K562 (cell line): ENCODE data around the gene NKD1. TPM values are rescaled to one million over a fixed set of nuclear protein-coding genes. Genes with fewer than 3 reads are reported as not detected.

ENCODE experiments used
- ATAC-seq: fragments of 200-7000 bp; cut with Tn5 transposase; 3 replicates; pipeline ENCODE4 v1.9.1; 2020; ENCODE audit warnings: moderate library complexity
- BruUV-seq: library from RNA; stranded (reverse); fragments of 400-500 nt; replicated peaks from 2 replicates; lab custom pipeline; 2021; lab: Mats Ljungman, UMichigan
- CTCF ChIA-PET: fragments of 300-600 bp; formaldehyde crosslinking; extraction: SDS; loops from one replicate; lab custom pipeline; 2021; ENCODE audit warnings: low intra/inter-chr PET ratio; lab: Yijun Ruan, JAX
- POLR2A ChIA-PET: fragments of 300-600, 350-650 bp; sonication (Branson Sonifier 250); formaldehyde crosslinking; extraction: SDS; loops from one replicate; lab custom pipeline; 2021; ENCODE audit warnings: antibody characterized with exemption, inconsistent platforms; lab: Yijun Ruan, JAX
- DNase-seq, 4 experiments: peaks; one replicate each; pipeline versions ENCODE4 v3.0.0 to v3.0.0-alpha.2; 2011 to 2018; ENCODE audit warnings: low spot score in 3 of 4, mixed read lengths in 3 of 4; ENCODE audit errors: extremely low read depth in 1 of 4
- FAIRE-seq: peaks from 2 replicates; lab custom pipeline; 2011; peaks lifted over from hg19 to GRCh38; lab: Jason Lieb, UNC
- H2AFZ ChIP-seq: 2 replicates; pipeline ENCODE4 v1.6.0; 2011; ENCODE audit warnings: low read depth, low read length, control low read depth, inconsistent platforms
- H3K27ac ChIP-seq: fragments of 200-600 bp; 3 replicates; pipeline ENCODE4 v1.8.0; 2011; ENCODE audit warnings: low read depth, mild to moderate bottlenecking, control low read depth, inconsistent platforms, low read length, moderate library complexity, mixed read lengths; ENCODE audit errors: extremely low read depth
- H3K27me3 ChIP-seq, 2 experiments: fragments of 300-600 bp in 1 of 2; 2 replicates in 1 of 2; 3 replicates in 1 of 2; pipeline versions ENCODE4 v1.6.0 to v1.8.0; 2011; ENCODE audit warnings: inconsistent platforms in 2 of 2, low read length in 2 of 2, mild to moderate bottlenecking in 1 of 2, mixed read lengths in 1 of 2, moderate library complexity in 1 of 2; ENCODE audit not compliant: control insufficient read depth in 2 of 2, insufficient read depth in 2 of 2
- H3K36me3 ChIP-seq: fragments of 300-600 bp; 3 replicates; pipeline ENCODE4 v1.8.0; 2011; ENCODE audit warnings: mild to moderate bottlenecking, low read length, inconsistent platforms; ENCODE audit not compliant: control insufficient read depth, insufficient read depth
- H3K4me1 ChIP-seq, 2 experiments: fragments of 200-600 bp in 1 of 2; replicated peaks in 1 of 2; 2 replicates in 1 of 2; 3 replicates in 1 of 2; pipeline versions ENCODE4 v1.5.1 to v1.8.0; 2011; ENCODE audit warnings: inconsistent platforms in 2 of 2, low read length in 2 of 2, mild to moderate bottlenecking in 1 of 2, mixed read lengths in 1 of 2, moderate library complexity in 1 of 2; ENCODE audit not compliant: control insufficient read depth in 2 of 2, insufficient read depth in 2 of 2
- H3K4me2 ChIP-seq: 2 replicates; pipeline ENCODE4 v1.6.1; 2011; ENCODE audit warnings: low read length, control low read depth, inconsistent platforms, mixed read lengths; ENCODE audit not compliant: insufficient read depth
- H3K4me3 ChIP-seq: fragments of 200-600 bp; sonication (generic), shearing (Covaris generic); 2 replicates; pipeline ENCODE4 v1.5.1; 2016; ENCODE audit warnings: control low read depth, inconsistent platforms
- H3K79me2 ChIP-seq: fragments of 200-600 bp; 3 replicates; pipeline ENCODE4 v1.8.0; 2011; ENCODE audit warnings: low read length, inconsistent platforms; ENCODE audit not compliant: control insufficient read depth, insufficient read depth
- H3K9ac ChIP-seq, 2 experiments: 2 replicates each; pipeline versions ENCODE4 v1.6.0 to v1.6.1; 2011; ENCODE audit warnings: low read depth in 2 of 2, low read length in 2 of 2, control low read depth in 1 of 2, inconsistent platforms in 1 of 2, mild to moderate bottlenecking in 1 of 2, mixed read lengths in 1 of 2; ENCODE audit not compliant: insufficient read depth in 1 of 2
- H3K9me1 ChIP-seq: one replicate; pipeline ENCODE4 v1.6.0; 2011; ENCODE audit warnings: inconsistent platforms, mild to moderate bottlenecking, low read length, moderate library complexity; ENCODE audit not compliant: control insufficient read depth, insufficient read depth
- H3K9me3 ChIP-seq: replicated peaks from 2 replicates; pipeline ENCODE4 v1.5.1; 2011; ENCODE audit warnings: low read depth, low read length, inconsistent platforms; ENCODE audit not compliant: control insufficient read depth, insufficient read depth
- H4K20me1 ChIP-seq: replicated peaks from 2 replicates; pipeline ENCODE4 v1.6.1; 2011; ENCODE audit warnings: low read length, inconsistent platforms, mixed read lengths; ENCODE audit not compliant: control insufficient read depth, insufficient read depth
- BACH1 ChIP-seq: fragments of 200-800 bp; sonication (Bioruptor generic); IDR thresholded peaks from 2 replicates; pipeline ENCODE4 v1.6.1; 2016; ENCODE audit warnings: missing genetic modification characterization, missing compliant biosample characterization
- MGA ChIP-seq: fragments of 450-650 bp; IDR thresholded peaks from 2 replicates; pipeline ENCODE4 v1.6.1; 2016; ENCODE audit warnings: mild to moderate bottlenecking, moderate library complexity
- RNF219 ChIP-seq: fragments of 250-450 bp; sonication (Bioruptor Pico); IDR thresholded peaks from 2 replicates; pipeline ENCODE4 v1.5.0; 2022; ENCODE audit warnings: mild to moderate bottlenecking
- TEAD1 ChIP-seq, 2 experiments: fragments of 450-650 bp in 1 of 2; sonication (generic) in 1 of 2; formaldehyde crosslinking; IDR thresholded peaks; 2 replicates each; pipeline versions ENCODE4 v1.4.0 to v1.8.0; 2020 to 2022; ENCODE audit warnings: mild to moderate bottlenecking in 2 of 2, missing genetic modification reagents in 1 of 2
- ZEB2 ChIP-seq: fragments of 450-650 bp; IDR thresholded peaks from 2 replicates; pipeline ENCODE4 v1.6.1; 2016
- WGBS: fragments of 100-300 bp; shearing (Covaris generic); methylation state at CpG from one replicate; pipeline ENCODE4 v1.1.6; 2016; ENCODE audit warnings: low coverage, mixed read lengths; ENCODE audit not compliant: insufficient coverage; ENCODE audit errors: missing lambda C conversion rate; 5-methylcytosine and 5-hydroxymethylcytosine counted together
- in situ Hi-C: fragments of 300-500 bp; cut with MboI; formaldehyde crosslinking; loops from 4 replicates; pipeline ENCODE4 v1.15.0; 2018; ENCODE audit warnings: inconsistent platforms, mixed read lengths
- intact Hi-C: fragments of 100-400 bp; cut with micrococcal nuclease; formaldehyde crosslinking; loops from 2 replicates; pipeline ENCODE4 v1.14.2; 2022
- polyA plus RNA-seq, 8 experiments: library from polyadenylated mRNA; depleted of rRNA in 4 of 8; stranded (reverse) in 5 of 8; unstranded in 3 of 8; fragments of >200 nt; fragmentation: Nextera tagmentation in 2 of 8; fragmentation: Illumina TruSeq in 1 of 8; extraction: Ambion mirVana in 2 of 8; extraction: Trizol in 1 of 8; gene quantifications; 2 replicates each; pipeline versions ENCODE4 v1.2.1 to v1.2.3, GENCODE V29; 2011 to 2014; ENCODE audit warnings: inconsistent platforms in 1 of 8, missing spikeins in 1 of 8
- total RNA-seq, 7 experiments: library from RNA; depleted of rRNA in 6 of 7; stranded (reverse); fragments of >200 nt in 6 of 7; fragmentation: Illumina TruSeq in 2 of 7; extraction: Trizol in 2 of 7; gene quantifications; 2 replicates each; pipeline versions ENCODE4 v1.2.1 to v1.2.3, GENCODE V29; 2011 to 2021; ENCODE audit warnings: low replicate concordance in 1 of 7

Gene NKD1
- total and polyA plus RNA-seq, 9 of the 15 experiments (the other 6 are each of a cell fraction or from before 2014, with no cell fraction given), result under 0.01 to 0.24 (median 0.04) TPM; not detected in 2

- CTCF ChIA-PET, result no interaction called here
- no TSS peak for BruUV-seq
- H2AFZ ChIP-seq, result no peak overlapping the region
- H3K27me3 ChIP-seq, result peaks cover 2 to 39% of the 10 kb centered on the region in 2 experiments; a peak in 3 of 5 replicates
- in situ Hi-C loops (no loop called here), intact Hi-C loops (loop anchor here (10.0 kb wide), 1 partner anchor 70 kb away; no protein-coding TSS in a partner anchor)
- POLR2A ChIA-PET, result interaction anchor here (0.7 to 1.1 kb wide), 2 partner anchors 71 to 80 kb away, joined by 3 to 4 read pairs; no protein-coding TSS in a partner anchor
- DNase-seq (no peak), ATAC-seq (no peak; the same call in 1 of the 3 replicates), FAIRE-seq (no peak)
- no peaks in the 10 kb centered on the region for H3K9me1 ChIP-seq
- no peak overlapping the region for H3K27ac ChIP-seq
- no peak overlapping the region; a peak in 1 of 4 replicates for H3K9ac ChIP-seq
- H3K4me3 ChIP-seq, result no peak overlapping the region
- no peaks in the 10 kb centered on the region for H3K79me2 ChIP-seq
- H4K20me1 ChIP-seq, result no peaks in the 10 kb centered on the region; the same call in 1 of the 2 replicates
- WGBS, result under 1% methylated on average over 17 of the region's 17 CpGs
- H3K9me3 ChIP-seq, result no peaks in the 10 kb centered on the region
- H3K4me1 ChIP-seq, result no peaks in the 10 kb centered on the region; a peak in 1 of 5 replicates
- no peak overlapping the region for H3K4me2 ChIP-seq
- no peaks in the 10 kb centered on the region for H3K36me3 ChIP-seq
- TF ChIP-seq TEAD1 (CRISPR knock-in tag; IDR thresholded peaks at IDR 0.05) (no peak), BACH1 (no peak), RNF219 (CRISPR knock-in tag) (no peak), MGA (no peak), ZEB2 (no peak)
Measured at GRCh38 chr16:50594308-50595260, 46.4 kb downstream of the NKD1 start.
